Large intestine (tissue), 3 donors: ENCODE results near the gene PCNX4. TPM values are rescaled to one million over a fixed set of nuclear protein-coding genes. Genes with fewer than 3 reads are reported as not detected.
A peak's percentile ranks its signal among the peaks of the same experiment; 100 is the strongest.

Source experiments
- DNase-seq, 2 donors: peaks; one replicate each; pipeline versions ENCODE4 v3.0.0 to v3.0.0-alpha.2; 2013
- H3K27ac ChIP-seq: one replicate; pipeline ENCODE4 v1.5.1; 2013; ENCODE audit warnings: low read length
- H3K27me3 ChIP-seq: 2 replicates; pipeline ENCODE4 v1.6.1; 2013; ENCODE audit warnings: low read length; ENCODE audit not compliant: control insufficient read depth, insufficient read depth
- H3K36me3 ChIP-seq: 2 replicates; pipeline ENCODE4 v1.6.1; 2013; ENCODE audit warnings: low read length; ENCODE audit not compliant: control insufficient read depth, insufficient read depth
- H3K4me1 ChIP-seq: one replicate; pipeline ENCODE4 v1.6.1; 2013; ENCODE audit warnings: low read length; ENCODE audit not compliant: control insufficient read depth, insufficient read depth
- H3K4me3 ChIP-seq: one replicate; pipeline ENCODE4 v1.5.1; 2013; ENCODE audit warnings: low read length
- H3K9me3 ChIP-seq: one replicate; pipeline ENCODE4 v1.6.1; 2013; ENCODE audit warnings: mild to moderate bottlenecking, low read depth, low read length, moderate library complexity; ENCODE audit not compliant: control insufficient read depth
- WGBS: methylation state at CpG from one replicate; pipeline ENCODE4 v1.1.5; 2013; ENCODE audit warnings: low lambda C conversion rate; ENCODE audit not compliant: insufficient coverage; 5-methylcytosine and 5-hydroxymethylcytosine counted together
- polyA plus RNA-seq: library from polyadenylated mRNA; unstranded; fragments of 120-200 nt; gene quantifications from one replicate; pipeline ENCODE4 v1.2.1, GENCODE V29; 2013

The PCNX4 gene
- polyA plus RNA-seq, 1 donor: 48.4 TPM

GRCh38 chr14:60085693-60086092 lies 6.0 kb upstream of the PCNX4 start:
- Histone ChIP-seq H3K27me3 (no peaks in the 10 kb centered on the region), H3K27ac (no peak overlapping the region), H3K36me3 (no peaks in the 10 kb centered on the region), H3K4me1 (no peaks in the 10 kb centered on the region), H3K4me3 (no peak overlapping the region), H3K9me3 (no peaks in the 10 kb centered on the region)
- 100% methylated on average over 3 of the region's 3 CpGs for WGBS
- no peak for DNase-seq

- Histone ChIP-seq H3K4me1 (no peaks in the 10 kb centered on the region), H3K4me3 (no peak overlapping the region), H3K9me3 (no peaks in the 10 kb centered on the region), H3K27me3 (no peaks in the 10 kb centered on the region), H3K27ac (no peak overlapping the region), H3K36me3 (no peaks in the 10 kb centered on the region)
- no peak for DNase-seq
- WGBS: no CpG with 5 or more reads among the region's 3 CpGs
Observed at GRCh38 chr14:60087668-60088067, 4.1 kb upstream of the PCNX4 start.

DNA sequence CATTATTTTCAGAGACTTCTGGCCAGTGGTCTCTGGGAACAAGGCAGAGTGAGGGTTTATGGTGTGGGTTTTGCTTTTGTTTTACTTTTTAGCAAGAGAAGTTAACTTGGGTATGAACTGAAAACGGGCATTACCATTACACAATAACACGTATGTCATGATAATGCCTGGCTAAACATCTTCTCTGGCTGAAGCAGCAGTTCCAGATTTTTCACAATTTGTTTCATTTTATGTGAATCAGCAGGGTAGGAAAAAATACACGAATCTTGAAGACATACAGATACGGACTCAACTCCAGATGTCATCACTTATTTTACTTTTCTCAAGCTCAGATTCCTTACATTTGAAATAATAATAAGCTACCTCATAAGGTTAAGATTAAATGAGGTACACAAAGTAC lies 2.5 kb upstream of the PCNX4 start:
- Histone ChIP-seq H3K4me3 (no peak overlapping the region), H3K36me3 (no peaks in the 10 kb centered on the region), H3K27ac (no peak overlapping the region), H3K4me1 (peaks cover 11% of the 10 kb centered on the region), H3K9me3 (no peaks in the 10 kb centered on the region), H3K27me3 (no peaks in the 10 kb centered on the region)
- 53% methylated on average over 4 of the region's 4 CpGs for WGBS
- no peak for DNase-seq

- DNase-seq: peak; percentile 51 to 80
- no peaks in the 10 kb centered on the region for H3K27me3 ChIP-seq
- no peaks in the 10 kb centered on the region for H3K9me3 ChIP-seq
- peaks cover 19% of the 10 kb centered on the region for H3K4me1 ChIP-seq
- no peaks in the 10 kb centered on the region for H3K36me3 ChIP-seq
- WGBS: 50% methylated on average over 1 of the region's 16 CpGs
- H3K4me3 ChIP-seq: peak overlapping the region; percentile 73
- H3K27ac ChIP-seq: peak overlapping the region; percentile 98
Observed at GRCh38 chr14:60090864-60091519, 731 bp upstream of the PCNX4 start.

GRCh38 chr14:60092526-60092920 lies 800 bp downstream of the PCNX4 start:
- H3K9me3 ChIP-seq: no peaks in the 10 kb centered on the region
- no peaks in the 10 kb centered on the region for H3K27me3 ChIP-seq
- peak overlapping the region; percentile 98 for H3K27ac ChIP-seq
- no peak for DNase-seq
- H3K4me1 ChIP-seq: peaks cover 20% of the 10 kb centered on the region
- H3K4me3 ChIP-seq: peak overlapping the region; percentile 73
- no CpG with 5 or more reads among the region's 14 CpGs for WGBS
- no peaks in the 10 kb centered on the region for H3K36me3 ChIP-seq

GRCh38 chr14:60093080-60093479 lies 1.4 kb downstream of the PCNX4 start:
- DNase-seq: no peak
- no peaks in the 10 kb centered on the region for H3K9me3 ChIP-seq
- peak overlapping the region; percentile 73 for H3K4me3 ChIP-seq
- no CpG with 5 or more reads among the region's 3 CpGs for WGBS
- peaks cover 5% of the 10 kb centered on the region for H3K36me3 ChIP-seq
- peak overlapping the region; percentile 98 for H3K27ac ChIP-seq
- no peaks in the 10 kb centered on the region for H3K27me3 ChIP-seq
- H3K4me1 ChIP-seq: peaks cover 20% of the 10 kb centered on the region

DNA sequence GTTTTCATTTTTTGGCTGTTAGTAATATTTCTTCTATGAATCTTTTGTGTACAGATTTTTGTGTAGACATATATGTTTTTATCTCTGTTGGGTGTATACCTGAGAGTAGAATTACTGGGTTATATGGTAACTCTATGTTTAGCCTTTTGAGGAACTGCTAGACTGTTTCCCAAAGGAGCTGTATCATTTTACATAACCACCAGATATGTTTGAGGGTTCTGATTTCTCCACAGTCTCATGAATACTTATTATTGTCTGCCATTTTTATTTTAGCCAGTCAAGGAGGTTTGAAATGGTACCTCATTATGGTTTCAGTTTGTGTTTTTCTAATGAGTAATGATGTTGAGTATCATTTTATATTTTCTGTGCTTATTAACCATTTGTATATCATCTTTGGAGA lies 1.9 kb downstream of the PCNX4 start:
- Histone ChIP-seq H3K4me3 (no peak overlapping the region), H3K9me3 (no peaks in the 10 kb centered on the region), H3K27me3 (no peaks in the 10 kb centered on the region), H3K36me3 (peaks cover 7% of the 10 kb centered on the region), H3K4me1 (peaks cover 20% of the 10 kb centered on the region), H3K27ac (no peak overlapping the region)
- no peak for DNase-seq

- no peaks in the 10 kb centered on the region for H3K9me3 ChIP-seq
- peaks cover 20% of the 10 kb centered on the region for H3K4me1 ChIP-seq
- WGBS: 100% methylated on average over 1 of the region's 5 CpGs
- H3K4me3 ChIP-seq: no peak overlapping the region
- peaks cover 7% of the 10 kb centered on the region for H3K36me3 ChIP-seq
- no peak overlapping the region for H3K27ac ChIP-seq
- peak in 1 of 2 donors; percentile 24 for DNase-seq
- H3K27me3 ChIP-seq: no peaks in the 10 kb centered on the region
Observed at GRCh38 chr14:60094306-60094897, 2.7 kb downstream of the PCNX4 start.

DNA sequence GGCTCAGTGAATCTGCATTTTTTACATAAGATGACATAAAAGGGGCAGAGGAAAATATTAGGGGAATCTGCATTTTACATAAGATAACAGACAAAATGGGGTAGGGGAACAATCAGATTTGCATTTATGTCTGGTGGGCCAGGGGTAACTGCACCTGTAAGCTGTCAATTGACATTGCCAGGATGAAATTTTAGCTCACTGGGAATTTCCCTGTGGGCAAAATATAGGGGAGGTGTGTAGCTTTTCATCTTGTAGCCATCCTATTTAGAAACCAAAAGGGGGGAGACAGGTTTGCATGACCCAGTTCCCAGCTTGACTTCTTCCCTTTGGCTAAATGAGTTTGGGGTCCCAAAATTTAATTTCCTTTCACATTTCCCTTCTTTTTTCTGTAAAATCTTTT lies 3.5 kb downstream of the PCNX4 start:
- H3K27ac ChIP-seq: no peak overlapping the region

DNA sequence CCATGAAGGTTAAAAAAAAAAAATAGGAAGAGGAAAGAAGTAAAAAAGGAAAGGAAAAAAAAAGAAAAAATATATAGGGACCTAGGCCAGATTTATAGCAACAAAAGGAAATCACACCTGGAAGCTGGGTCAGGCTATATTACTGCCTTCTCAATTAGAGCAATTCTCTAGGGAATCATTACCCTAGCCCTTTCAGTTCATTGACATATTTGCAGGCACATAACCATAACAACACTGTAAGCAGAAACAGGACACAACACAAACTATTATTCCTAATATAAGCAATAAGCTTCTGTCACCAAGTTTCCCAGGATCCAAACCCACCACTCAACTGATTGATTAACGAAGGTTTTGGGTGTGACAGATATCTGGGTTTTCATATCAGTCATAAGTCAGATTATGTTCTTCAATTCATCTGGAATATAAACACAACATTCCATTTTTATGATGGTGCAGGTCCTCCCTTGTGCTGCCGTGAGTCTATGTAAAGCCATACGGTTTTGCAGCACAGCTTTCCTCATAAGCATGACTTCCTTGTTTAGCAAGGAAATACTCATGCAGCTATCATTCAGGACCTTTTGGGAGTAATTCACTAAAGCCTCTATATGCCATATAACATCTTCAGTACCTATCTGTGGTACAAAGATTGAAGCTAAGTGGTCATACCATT lies 4.2 kb downstream of the PCNX4 start:
- peaks cover 20% of the 10 kb centered on the region for H3K4me1 ChIP-seq
- no peak overlapping the region for H3K27ac ChIP-seq
- peaks cover 7% of the 10 kb centered on the region for H3K36me3 ChIP-seq
- peak in 1 of 2 donors; percentile 36 for DNase-seq
- H3K4me3 ChIP-seq: no peak overlapping the region
- WGBS: no CpG with 5 or more reads among the region's 3 CpGs
- no peaks in the 10 kb centered on the region for H3K9me3 ChIP-seq
- no peaks in the 10 kb centered on the region for H3K27me3 ChIP-seq

More for the DNA sequence above, 3.5 kb downstream of the PCNX4 start:
- Histone ChIP-seq H3K27me3 (no peaks in the 10 kb centered on the region), H3K36me3 (peaks cover 7% of the 10 kb centered on the region), H3K4me1 (peaks cover 20% of the 10 kb centered on the region), H3K4me3 (no peak overlapping the region), H3K9me3 (no peaks in the 10 kb centered on the region)
- DNase-seq: no peak
